HG03342 (cell line): Measurements from ENCODE around the gene LGR6.

Experiments
- ATAC-seq: cut with Tn5 transposase; IDR thresholded peaks from one replicate; pipeline ENCODE4 v1.9.1; 2021; ENCODE audit warnings: mild to moderate bottlenecking, moderate library complexity; ENCODE audit not compliant: unreplicated experiment

Gene LGR6

GRCh38 chr1:202215472-202216130 lies 22.0 kb downstream of the LGR6 start:
- ATAC-seq, result no peak

GRCh38 chr1:202216691-202217090 lies 23.1 kb downstream of the LGR6 start:
- ATAC-seq, result no peak

DNA sequence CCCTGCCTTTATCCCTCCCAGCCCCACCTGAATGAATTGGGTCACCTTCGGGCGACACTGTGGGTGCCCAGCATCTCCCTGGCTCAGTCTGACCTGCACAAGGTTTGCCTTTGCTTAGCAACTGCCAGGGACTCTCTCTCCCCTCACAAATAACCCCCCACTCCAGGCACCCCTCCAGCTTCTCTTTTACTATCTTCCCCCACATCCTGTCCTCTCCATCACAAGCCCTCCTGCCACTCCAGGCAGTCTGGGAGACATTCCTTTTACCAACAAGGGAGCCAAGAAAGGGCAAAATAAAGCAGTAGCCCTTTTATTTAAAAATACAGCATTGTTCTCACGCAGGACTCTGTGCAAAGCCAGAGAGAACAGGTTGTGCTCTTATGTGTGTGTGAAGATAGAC lies 23.9 kb downstream of the LGR6 start:
- ATAC-seq, result no peak

DNA sequence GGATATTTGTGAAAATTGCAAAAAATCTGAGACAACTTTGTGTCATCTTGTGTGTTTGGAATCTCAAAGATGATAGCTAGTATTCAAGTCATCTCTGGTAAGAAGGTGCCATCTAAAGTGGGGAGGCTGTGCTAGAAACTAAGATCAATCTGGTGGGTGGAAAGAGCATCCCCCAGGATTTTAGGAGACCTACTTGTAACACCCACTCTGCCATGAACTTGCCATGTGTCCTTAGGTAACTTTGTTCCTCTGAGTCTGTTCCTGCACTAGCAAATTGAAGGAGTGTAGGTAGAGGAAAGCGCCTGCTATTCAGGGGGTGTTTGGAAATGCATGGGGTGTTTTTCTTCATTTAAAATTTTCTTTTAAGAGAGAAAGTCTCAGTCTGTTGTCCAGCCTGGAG lies 24.4 kb downstream of the LGR6 start:
- ATAC-seq, result no peak

DNA sequence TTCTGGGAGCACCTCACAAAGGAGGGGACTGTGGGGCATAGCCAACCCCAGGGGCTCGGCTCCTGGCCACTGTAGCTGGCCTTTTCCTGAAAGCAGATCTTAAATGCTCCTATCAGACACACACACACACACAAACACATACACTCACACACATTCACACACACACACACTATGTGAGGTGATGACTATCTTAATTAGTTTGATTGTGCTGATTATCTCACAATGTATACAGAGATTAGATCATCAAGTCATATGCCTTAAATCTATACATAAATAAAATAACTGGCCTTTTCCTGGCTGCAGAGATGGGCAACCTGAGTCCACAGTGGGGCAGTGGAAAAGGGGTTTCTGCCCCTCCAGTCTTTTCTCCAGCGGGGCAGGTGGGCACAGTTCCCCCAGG lies 27.1 kb downstream of the LGR6 start:
- no peak for ATAC-seq

DNA sequence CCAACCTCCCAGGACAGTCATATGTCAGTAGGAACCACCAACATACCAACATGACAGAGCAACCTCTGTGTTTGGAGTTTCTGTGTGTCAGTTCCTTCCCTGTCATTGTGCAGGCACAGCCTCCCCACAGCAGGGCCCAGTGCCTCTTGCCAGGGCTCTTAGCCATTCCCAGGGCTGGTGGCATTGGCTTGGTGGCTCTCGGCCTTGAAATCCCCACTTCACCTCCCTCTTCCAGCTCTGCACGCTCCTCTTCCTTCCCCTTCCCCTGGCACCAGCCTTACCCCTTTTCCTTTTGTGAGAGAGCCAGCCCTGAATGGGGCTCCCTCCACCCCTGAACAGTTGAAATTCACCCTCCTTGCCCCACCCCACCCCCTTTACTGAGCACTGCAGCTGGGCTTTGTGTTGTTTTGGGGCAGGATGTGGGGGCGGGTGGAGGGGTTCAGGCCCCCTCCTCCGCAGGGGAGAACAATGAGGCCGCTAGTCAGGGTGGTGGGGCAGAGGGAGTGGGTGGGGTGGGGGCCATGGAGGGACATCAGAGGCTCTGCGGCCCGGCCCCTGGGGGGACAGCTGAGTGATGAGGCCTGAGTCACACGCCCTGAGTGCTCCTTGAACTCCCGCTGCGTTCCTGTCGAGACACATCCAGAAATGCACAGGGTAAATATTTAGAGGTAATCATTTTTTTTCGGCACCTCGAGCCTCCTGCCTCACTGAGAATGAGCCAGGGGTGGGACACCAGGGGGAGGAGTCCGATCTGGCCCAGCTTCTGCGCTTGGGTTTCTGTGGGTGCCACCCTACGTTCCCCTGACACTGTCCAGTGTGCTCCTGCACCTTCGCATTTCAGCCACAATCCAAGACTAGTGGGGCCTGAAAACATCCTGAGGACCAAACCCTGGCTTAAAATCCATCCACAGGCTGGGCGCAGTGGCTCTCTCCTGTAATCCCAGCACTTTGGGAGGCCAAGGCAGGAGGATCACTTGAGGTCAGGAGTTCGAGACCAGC lies 28.6 kb downstream of the LGR6 start:
- no peak for ATAC-seq

DNA sequence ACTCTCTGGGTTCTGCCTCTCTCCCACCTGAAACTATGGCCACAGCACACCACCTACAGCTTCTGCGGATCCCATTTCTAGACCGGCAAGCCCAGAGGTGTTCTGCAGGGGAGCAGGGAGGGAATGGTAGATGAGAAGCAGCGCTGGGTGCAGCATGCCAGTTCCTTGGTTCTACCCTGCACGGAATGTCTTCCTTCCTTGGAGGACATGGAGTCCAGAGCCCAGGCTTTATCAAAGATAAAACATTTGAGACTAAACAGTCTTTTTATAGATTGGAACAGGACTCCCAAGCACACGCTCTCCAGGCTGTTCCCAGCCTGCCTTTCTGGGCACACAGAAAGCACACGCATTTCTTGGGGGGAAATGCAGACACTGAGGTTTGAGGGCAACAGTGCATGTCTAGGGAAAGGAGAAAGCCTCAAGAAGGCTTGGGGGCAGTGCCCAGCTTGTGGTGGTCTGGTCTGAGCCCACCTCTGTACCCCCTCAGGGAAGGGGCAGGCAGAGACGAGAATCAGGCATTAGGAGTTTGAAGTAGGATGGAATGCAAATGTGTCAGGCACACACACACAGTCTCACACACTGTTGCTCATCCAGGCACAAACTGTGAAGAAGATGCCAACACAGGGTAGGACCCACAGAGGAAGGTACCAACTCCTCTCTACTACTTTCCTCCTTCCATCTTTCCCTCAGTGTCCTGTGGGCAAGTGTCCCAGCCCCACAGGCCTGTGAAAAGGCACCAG lies 29.7 kb downstream of the LGR6 start:
- ATAC-seq, result no peak

- ATAC-seq, result no peak
These were observed 30.9 kb downstream of the LGR6 start for GRCh38 chr1:202224453-202224852.

DNA sequence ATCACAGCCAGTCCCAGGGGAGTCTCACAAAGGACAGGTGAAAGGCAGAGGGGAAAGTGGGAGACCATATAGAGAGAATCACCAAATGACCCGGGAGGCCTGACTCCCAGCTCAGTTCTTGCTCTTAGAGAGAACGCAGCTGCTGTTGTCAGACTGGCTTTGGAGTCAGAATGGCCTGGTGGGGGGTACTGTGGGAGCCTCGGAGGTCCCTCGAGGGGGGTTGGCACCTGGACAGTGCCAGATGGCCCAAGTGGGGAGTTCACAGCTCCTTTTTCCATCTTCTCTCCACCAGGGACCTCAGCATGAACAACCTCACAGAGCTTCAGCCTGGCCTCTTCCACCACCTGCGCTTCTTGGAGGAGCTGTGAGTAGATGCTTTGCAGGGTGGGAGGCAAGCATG lies 31.5 kb downstream of the LGR6 start:
- ATAC-seq, result no peak

GRCh38 chr1:202227053-202227672 lies 33.6 kb downstream of the LGR6 start:
- ATAC-seq, result no peak

GRCh38 chr1:202227997-202228401 lies 34.4 kb downstream of the LGR6 start:
- no peak for ATAC-seq

DNA sequence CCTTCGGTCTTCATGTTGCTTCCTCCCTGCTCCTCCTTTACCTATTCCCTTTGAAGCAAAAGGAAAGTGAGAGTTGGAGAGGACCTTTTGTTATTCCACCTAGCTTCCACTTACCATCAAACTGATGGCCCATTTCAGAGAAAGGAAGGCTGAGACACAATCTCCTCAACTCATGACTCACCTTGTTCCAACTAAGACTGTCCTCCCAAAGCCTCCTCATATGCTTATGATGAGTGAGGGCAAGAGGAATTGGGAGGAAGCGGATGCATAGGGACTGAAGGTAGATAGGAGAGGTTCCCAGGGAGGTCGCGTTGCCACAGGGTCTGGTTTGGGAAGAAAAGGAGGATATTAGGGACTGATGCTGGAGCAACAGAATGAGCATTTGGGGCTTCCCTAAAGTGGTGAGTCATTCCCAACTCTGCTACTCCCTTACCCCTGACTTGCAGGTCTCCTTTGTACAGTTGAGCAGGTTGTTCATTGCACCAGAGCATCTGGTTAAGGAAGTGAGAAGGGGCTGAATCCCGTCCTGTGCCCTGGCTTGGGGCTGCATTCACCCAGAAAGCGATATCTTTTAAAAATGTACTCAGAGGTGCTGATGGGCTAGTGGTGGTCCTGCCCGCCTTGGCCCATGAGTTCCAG lies 35.0 kb downstream of the LGR6 start:
- ATAC-seq, result no peak

- ATAC-seq, result no peak
These were observed 35.8 kb downstream of the LGR6 start for GRCh38 chr1:202229376-202229775.

- ATAC-seq, result no peak
These were observed 36.7 kb downstream of the LGR6 start for GRCh38 chr1:202230061-202230938.

DNA sequence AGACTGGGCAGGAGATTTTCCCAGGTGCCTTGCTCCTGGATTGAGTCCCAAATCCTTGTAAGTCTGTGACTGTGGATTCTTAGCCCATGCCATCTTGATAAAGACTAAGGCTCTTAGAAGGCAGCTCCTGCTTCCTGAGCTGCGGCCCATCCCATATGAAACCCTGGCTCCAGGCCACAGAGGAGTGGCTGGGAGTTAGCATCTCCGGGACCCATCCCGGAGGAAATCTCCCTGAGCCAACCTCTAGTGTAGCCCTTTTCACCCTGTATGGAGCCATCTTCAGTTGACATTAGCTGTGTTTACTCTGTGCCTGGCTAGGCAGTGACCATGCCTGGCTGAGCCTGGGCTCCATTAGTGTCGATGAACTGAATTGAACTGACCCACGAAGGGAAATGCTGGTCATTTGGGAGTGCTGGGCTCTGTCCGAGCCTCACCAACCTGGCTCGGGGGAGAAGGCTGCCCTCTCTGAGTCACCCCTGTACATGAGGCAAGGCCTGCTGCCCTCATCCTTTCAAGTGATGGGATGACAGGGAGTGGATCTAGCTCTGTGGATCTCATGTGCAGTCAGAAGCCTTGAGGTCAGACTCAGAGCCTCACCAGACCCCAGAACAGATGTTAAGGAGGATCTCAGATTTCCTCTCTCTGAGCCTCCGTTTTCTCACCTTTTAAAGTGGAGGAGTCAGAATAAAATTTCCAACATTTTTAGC lies 37.5 kb downstream of the LGR6 start:
- ATAC-seq, result no peak

GRCh38 chr1:202233171-202233570 lies 39.6 kb downstream of the LGR6 start:
- ATAC-seq, result no peak

DNA sequence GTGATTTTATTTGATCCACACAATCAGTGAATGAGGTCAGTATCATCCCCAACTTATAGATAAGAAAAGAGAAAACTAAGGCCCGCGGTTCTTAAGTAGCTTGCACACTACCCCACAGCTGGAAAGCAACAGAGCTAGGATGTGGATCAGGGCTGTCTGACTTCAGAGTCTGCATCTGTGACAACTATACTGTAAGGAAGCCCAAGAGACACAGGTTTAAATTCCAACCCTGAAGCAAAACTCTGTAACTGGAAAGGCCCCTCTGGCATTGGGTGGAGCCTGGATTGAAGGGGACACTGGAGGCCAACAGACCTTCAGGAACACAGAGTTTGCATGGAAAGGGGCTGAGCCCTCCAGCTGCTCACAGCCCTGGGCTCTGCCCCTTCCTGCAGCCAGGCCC lies 40.2 kb downstream of the LGR6 start:
- ATAC-seq, result no peak

- ATAC-seq, result no peak
These were observed 40.9 kb downstream of the LGR6 start for GRCh38 chr1:202234331-202235002.
